ENCODE measurements around the gene SPTLC1.
A peak's percentile ranks its signal among the peaks of the same experiment; 100 is the strongest.
"Not testable (repeated sequence)": the region's sequence is repeated elsewhere in the genome, so short reads cannot be mapped to it uniquely, and the experiment has no call there.

The SPTLC1 gene

GRCh38 chr9:92026206-92027002, 88.8 kb downstream of the SPTLC1 start:
- no peak for DNase-seq

- not testable (repeated sequence) for DNase-seq
These were observed 93.2 kb downstream of the SPTLC1 start for GRCh38 chr9:92021785-92022541.

- no peak for DNase-seq
These were observed 95.6 kb downstream of the SPTLC1 start for GRCh38 chr9:92019658-92020057.

GRCh38 chr9:92010705-92011536, 104.3 kb downstream of the SPTLC1 start:
- DNase-seq, result no peak

GRCh38 chr9:92010253-92010652, 105.0 kb downstream of the SPTLC1 start:
- DNase-seq, result not testable (repeated sequence)

- DNase-seq, result no peak
These were observed 107.2 kb downstream of the SPTLC1 start for GRCh38 chr9:92008041-92008440.

GRCh38 chr9:92004045-92004392, 111.2 kb downstream of the SPTLC1 start:
- no peak for DNase-seq

- no peak for DNase-seq
These were observed 111.7 kb downstream of the SPTLC1 start for GRCh38 chr9:92003308-92004044.

- not testable (repeated sequence) for DNase-seq
These were observed 113.3 kb downstream of the SPTLC1 start for GRCh38 chr9:92001948-92002347.

- no peak for DNase-seq
These were observed 114.0 kb downstream of the SPTLC1 start for GRCh38 chr9:92001244-92001643.

GRCh38 chr9:91995000-91995655, 120.1 kb downstream of the SPTLC1 start:
- no peak for DNase-seq

GRCh38 chr9:91994422-91994821, 120.8 kb downstream of the SPTLC1 start:
- DNase-seq, result no peak

GRCh38 chr9:91992461-91993041, 122.7 kb downstream of the SPTLC1 start:
- DNase-seq, result peak; percentile 56

GRCh38 chr9:91991721-91992341, 123.4 kb downstream of the SPTLC1 start:
- DNase-seq, result peak; percentile 63

- no peak for DNase-seq
These were observed 129.0 kb downstream of the SPTLC1 start for GRCh38 chr9:91986248-91986647.

GRCh38 chr9:91985692-91986091, 129.5 kb downstream of the SPTLC1 start:
- no peak for DNase-seq

Data from right forelimb (tissue), 1 donor.